ENCODE measurements around the gene LCN1. TPM values are rescaled to one million over a fixed set of nuclear protein-coding genes. Genes with fewer than 3 reads are reported as not detected.

Gene LCN1
- total RNA-seq, 1 experiment from 2014 or later: not detected

- no peak overlapping the region for H2AFZ ChIP-seq (ENCODE audit: low read length)
- H3K9me2 ChIP-seq (replicated peaks; ENCODE audit: low read length): no peaks in the 10 kb centered on the region
- BruUV-seq (replicated peaks): no TSS peak
- intact Hi-C loops (cut with micrococcal nuclease): no loop called here
- POLR2A ChIA-PET (ENCODE audit: unreplicated experiment): no interaction called here
- no peak overlapping the region for H3K4me2 ChIP-seq (ENCODE audit: low read length)
- no peaks in the 10 kb centered on the region for H3K27me3 ChIP-seq (ENCODE audit: low read length)
- H3K36me3 ChIP-seq (ENCODE audit: low read depth, low read length): no peaks in the 10 kb centered on the region
- no peaks in the 10 kb centered on the region for H4K20me1 ChIP-seq (ENCODE audit: low read length)
- TF ChIP-seq EZH2phosphoT487 (IDR thresholded peaks at IDR 0.05; ENCODE audit: borderline replicate concordance, low read length) (no peak), CTCF (conservative IDR thresholded peaks at IDR 0.05; ENCODE audit: low read depth, low read length) (no peak), EZH2 (IDR thresholded peaks at IDR 0.05; ENCODE audit: low read length, unreplicated experiment) (no peak)
- H3K27ac ChIP-seq (ENCODE audit: low read length): no peak overlapping the region
- no peak overlapping the region for H3K4me3 ChIP-seq (ENCODE audit: low read length)
- H3K79me2 ChIP-seq (ENCODE audit: low read length): peaks cover 45% of the 10 kb centered on the region
- no peak overlapping the region for H3K9ac ChIP-seq (ENCODE audit: low read length)
- H3F3A ChIP-seq (ENCODE audit: low read length, unreplicated experiment): no peaks in the 10 kb centered on the region
- ATAC-seq (no peak), DNase-seq (no peak)
- CTCF ChIA-PET: no interaction called here
- H3K4me1 ChIP-seq (ENCODE audit: insufficient read depth, low read length): 0 out of 2 replicates have a peak, but pooled peaks cover 7% of the 10 kb centered on the region
- H3K9me3 ChIP-seq (ENCODE audit: low read length): no peaks in the 10 kb centered on the region
Observed at GRCh38 chr9:135482015-135482754, 39.1 kb upstream of the LCN1 start.

GRCh38 chr9:135484460-135485277 lies 36.6 kb upstream of the LCN1 start:
- intact Hi-C loops (cut with micrococcal nuclease): no loop called here
- no peaks in the 10 kb centered on the region for H3K36me3 ChIP-seq (ENCODE audit: low read depth, low read length)
- no peak overlapping the region for H3K9ac ChIP-seq (ENCODE audit: low read length)
- H3K4me2 ChIP-seq (ENCODE audit: low read length): no peak overlapping the region
- DNase-seq: no peak
- H3K79me2 ChIP-seq (ENCODE audit: low read length): peaks cover 26% of the 10 kb centered on the region
- no peaks in the 10 kb centered on the region for H3K27me3 ChIP-seq (ENCODE audit: low read length)
- TF ChIP-seq EZH2 (IDR thresholded peaks at IDR 0.05; ENCODE audit: low read length, unreplicated experiment) (no peak), CTCF (conservative IDR thresholded peaks at IDR 0.05; ENCODE audit: low read depth, low read length) (no peak), EZH2phosphoT487 (IDR thresholded peaks at IDR 0.05; ENCODE audit: borderline replicate concordance, low read length) (no peak)
- CTCF ChIA-PET: no interaction called here
- no peaks in the 10 kb centered on the region for H3K9me2 ChIP-seq (replicated peaks; ENCODE audit: low read length)
- H3K27ac ChIP-seq (ENCODE audit: low read length): no peak overlapping the region
- H3K4me1 ChIP-seq (ENCODE audit: insufficient read depth, low read length): no peaks in the 10 kb centered on the region
- H4K20me1 ChIP-seq (ENCODE audit: low read length): no peaks in the 10 kb centered on the region
- H2AFZ ChIP-seq (ENCODE audit: low read length): no peak overlapping the region
- POLR2A ChIA-PET (ENCODE audit: unreplicated experiment): no interaction called here
- no TSS peak for BruUV-seq (replicated peaks)
- no peaks in the 10 kb centered on the region for H3K9me3 ChIP-seq (ENCODE audit: low read length)
- H3K4me3 ChIP-seq (ENCODE audit: low read length): no peak overlapping the region
- H3F3A ChIP-seq (ENCODE audit: low read length, unreplicated experiment): no peaks in the 10 kb centered on the region
- no peak for ATAC-seq

- no peaks in the 10 kb centered on the region for H4K20me1 ChIP-seq (ENCODE audit: low read length)
- H3K27ac ChIP-seq (ENCODE audit: low read length): no peak overlapping the region
- H3K36me3 ChIP-seq (ENCODE audit: low read depth, low read length): no peaks in the 10 kb centered on the region
- no peaks in the 10 kb centered on the region for H3F3A ChIP-seq (ENCODE audit: low read length, unreplicated experiment)
- H3K4me1 ChIP-seq (ENCODE audit: insufficient read depth, low read length): no peaks in the 10 kb centered on the region
- H3K4me3 ChIP-seq (ENCODE audit: low read length): no peak overlapping the region
- H3K9me3 ChIP-seq (ENCODE audit: low read length): no peaks in the 10 kb centered on the region
- no peaks in the 10 kb centered on the region for H3K9me2 ChIP-seq (replicated peaks; ENCODE audit: low read length)
- no TSS peak for BruUV-seq (replicated peaks)
- H3K79me2 ChIP-seq (ENCODE audit: low read length): peaks cover 24% of the 10 kb centered on the region
- POLR2A ChIA-PET (ENCODE audit: unreplicated experiment): no interaction called here
- TF ChIP-seq EZH2 (IDR thresholded peaks at IDR 0.05; ENCODE audit: low read length, unreplicated experiment) (no peak), EZH2phosphoT487 (IDR thresholded peaks at IDR 0.05; ENCODE audit: borderline replicate concordance, low read length) (no peak), CTCF (conservative IDR thresholded peaks at IDR 0.05; ENCODE audit: low read depth, low read length) (no peak)
- intact Hi-C loops (cut with micrococcal nuclease): no loop called here
- H2AFZ ChIP-seq (ENCODE audit: low read length): no peak overlapping the region
- CTCF ChIA-PET: no interaction called here
- no peak for DNase-seq
- H3K9ac ChIP-seq (ENCODE audit: low read length): no peak overlapping the region
- H3K4me2 ChIP-seq (ENCODE audit: low read length): no peak overlapping the region
- H3K27me3 ChIP-seq (ENCODE audit: low read length): no peaks in the 10 kb centered on the region
- no peak for ATAC-seq
Observed at GRCh38 chr9:135485385-135485784, 35.9 kb upstream of the LCN1 start.

Measured in PC-3 (cell line).